ENCODE measurements around the gene MYO10. TPM values are rescaled to one million over a fixed set of nuclear protein-coding genes. Genes with fewer than 3 reads are reported as not detected.

Gene MYO10
- total RNA-seq, 2 experiments from 2014 or later = 0.23 to 0.28 TPM

GRCh38 chr5:16617274-16617968 is 318.7 kb downstream of the MYO10 start:
- DNase-seq (peak; percentile 74), ATAC-seq (peak; percentile 38)
- Mint-ChIP-seq H3K9me3 (ENCODE audit: low read depth) (no peaks in the 10 kb centered on the region), H3K27ac (no peak overlapping the region), H3K4me1 (peaks cover 23% of the 10 kb centered on the region), H3K27me3 (no peaks in the 10 kb centered on the region), H3K36me3 (ENCODE audit: low read depth) (peaks cover 13% of the 10 kb centered on the region), H3K4me3 (no peak overlapping the region)
- ChIA-PET POLR2A (interaction anchor here (0.7 to 2.1 kb wide), 2 partner anchors 9 to 56 kb away, joined by 7 to 21 read pairs; no protein-coding TSS in a partner anchor), CTCF (interaction anchor here (0.6 to 2.2 kb wide), 5 partner anchors 8 to 73 kb away, joined by 3 to 12 read pairs (median 3); no protein-coding TSS in a partner anchor)
- intact Hi-C loops (cut with DNase I, micrococcal nuclease) = loop anchor here (1.0 to 5.0 kb wide), 5 partner anchors 9 to 153 kb away; partner anchors contain the start of gene ZNF622 (in 2 of the 2)

GRCh38 chr5:16616536-16617273 is 319.4 kb downstream of the MYO10 start, which contains the start of gene RETREG1:
RETREG1 (minus strand) TSS chr5:16616997; CDS start chr5:16616971, 26 bp downstream.
- ChIA-PET CTCF (interaction anchor here (0.6 to 2.2 kb wide), 7 partner anchors 9 to 74 kb away, joined by 3 to 12 read pairs (median 3); no protein-coding TSS in a partner anchor), POLR2A (interaction anchor here (2.1 kb wide), 1 partner anchor 10 kb away, joined by 21 read pairs; no protein-coding TSS in a partner anchor)
- Mint-ChIP-seq H3K36me3 (ENCODE audit: low read depth) (peaks cover 13% of the 10 kb centered on the region), H3K9me3 (ENCODE audit: low read depth) (no peaks in the 10 kb centered on the region), H3K27me3 (no peaks in the 10 kb centered on the region), H3K27ac (peak within 1 kb of the TSS; percentile 94), H3K4me3 (peak within 1 kb of the TSS; percentile 98), H3K4me1 (peaks cover 28% of the 10 kb centered on the region)
- ATAC-seq (peak; percentile 72), DNase-seq (peak; percentile 90)
- intact Hi-C loops (cut with DNase I, micrococcal nuclease) = loop anchor here (1.0 to 5.0 kb wide), 5 partner anchors 10 to 152 kb away; partner anchors contain the start of gene ZNF622 (in 2 of the 2)

- Mint-ChIP-seq H3K9me3 (ENCODE audit: low read depth) (no peaks in the 10 kb centered on the region), H3K4me3 (peak overlapping the region; percentile 98), H3K27me3 (no peaks in the 10 kb centered on the region), H3K36me3 (ENCODE audit: low read depth) (peaks cover 20% of the 10 kb centered on the region), H3K27ac (peak overlapping the region; percentile 94), H3K4me1 (peaks cover 36% of the 10 kb centered on the region)
- intact Hi-C loops (cut with DNase I, micrococcal nuclease) = loop anchor here (2.0 to 5.0 kb wide), 2 partner anchors 41 to 151 kb away; partner anchors contain the start of gene ZNF622 (in 1 of the 2)
- no peak for ATAC-seq
- DNase-seq = peak; percentile 38
- CTCF ChIA-PET = interaction anchor here (0.6 to 2.2 kb wide), 6 partner anchors 9 to 144 kb away, joined by 3 to 12 read pairs (median 4); no protein-coding TSS in a partner anchor
- POLR2A ChIA-PET = interaction anchor here (2.1 kb wide), 1 partner anchor 11 kb away, joined by 21 read pairs; no protein-coding TSS in a partner anchor
Measured at GRCh38 chr5:16615741-16616535, 320.1 kb downstream of the MYO10 start.

GRCh38 chr5:16612007-16612406 is 324.1 kb downstream of the MYO10 start:
- peaks cover 55% of the 10 kb centered on the region for H3K4me1 Mint-ChIP-seq
- DNase-seq (peak; percentile 24), ATAC-seq (peak; percentile 45)
- no peaks in the 10 kb centered on the region for H3K27me3 Mint-ChIP-seq
- H3K27ac Mint-ChIP-seq = no peak overlapping the region
- peaks cover 36% of the 10 kb centered on the region for H3K36me3 Mint-ChIP-seq (ENCODE audit: low read depth)
- CTCF ChIA-PET = interaction anchor here (1.0 kb wide), 1 partner anchor 56 kb away, joined by 3 read pairs; no protein-coding TSS in a partner anchor
- POLR2A ChIA-PET = interaction anchor here (0.6 kb wide), 1 partner anchor 14 kb away, joined by 5 read pairs; no protein-coding TSS in a partner anchor
- no peak overlapping the region for H3K4me3 Mint-ChIP-seq
- intact Hi-C loops (cut with DNase I, micrococcal nuclease) = loop anchor here in 1 of 2 experiments (2.0 kb wide), 1 partner anchor 15 kb away; no protein-coding TSS in a partner anchor
- H3K9me3 Mint-ChIP-seq (ENCODE audit: low read depth) = no peaks in the 10 kb centered on the region
